IMR-90 (cell line): ENCODE results near the gene MAML2.

Source experiments
- BHLHE40 ChIP-seq: fragments of 150-350 bp; IDR thresholded peaks from 2 replicates; pipeline ENCODE4 v1.6.1; 2016; ENCODE audit warnings: mild to moderate bottlenecking, low read depth, low read length
- CEBPB ChIP-seq: IDR thresholded peaks from 2 replicates; pipeline ENCODE4 v1.6.1; 2012; ENCODE audit warnings: low read depth, low read length, improper control_type of control experiment
- FOS ChIP-seq: fragments of 150-350 bp; IDR thresholded peaks from 2 replicates; pipeline ENCODE4 v1.6.1; 2016; ENCODE audit warnings: low read depth, low read length
- MAZ ChIP-seq: IDR thresholded peaks from 2 replicates; pipeline ENCODE4 v1.6.1; 2012; ENCODE audit warnings: low read depth, mild to moderate bottlenecking, low read length, improper control_type of control experiment, moderate library complexity, borderline replicate concordance
- MXI1 ChIP-seq: IDR thresholded peaks from 2 replicates; pipeline ENCODE4 v1.6.1; 2012; ENCODE audit warnings: low read depth, mild to moderate bottlenecking, low read length, moderate library complexity, borderline replicate concordance
- NFE2L2 ChIP-seq: fragments of 150-350 bp; IDR thresholded peaks from 2 replicates; pipeline ENCODE4 v1.6.1; 2016; ENCODE audit warnings: low read depth, mild to moderate bottlenecking, low read length
- POLR2A ChIP-seq: IDR thresholded peaks from 2 replicates; pipeline ENCODE4 v1.6.1; 2012; ENCODE audit warnings: mild to moderate bottlenecking, low read depth, low read length
- RAD21 ChIP-seq: IDR thresholded peaks from 2 replicates; pipeline ENCODE4 v1.6.1; 2012; ENCODE audit warnings: low read length, improper control_type of control experiment
- RCOR1 ChIP-seq: IDR thresholded peaks from 2 replicates; pipeline ENCODE4 v1.6.1; 2012; ENCODE audit warnings: mild to moderate bottlenecking, low read length, improper control_type of control experiment; ENCODE audit not compliant: insufficient replicate concordance
- RFX5 ChIP-seq: IDR thresholded peaks from 2 replicates; pipeline ENCODE4 v1.8.0; 2012; ENCODE audit warnings: low read depth, mild to moderate bottlenecking, low read length, moderate library complexity
- SMC3 ChIP-seq: fragments of 150-350 bp; IDR thresholded peaks from 2 replicates; pipeline ENCODE4 v1.6.1; 2016; ENCODE audit warnings: low read depth, mild to moderate bottlenecking, antibody characterized with exemption, low read length, moderate library complexity
- TF ChIP-seq, protein P1 (sequence below): conservative IDR thresholded peaks from 2 replicates; pipeline ENCODE4 v1.5.1; 2012; ENCODE audit warnings: mild to moderate bottlenecking, low read depth, low read length, improper control_type of control experiment
- TF ChIP-seq, protein P2 (sequence below): fragments of 150-350 bp; IDR thresholded peaks from 2 replicates; pipeline ENCODE4 v1.6.1; 2016; ENCODE audit warnings: low read depth, mild to moderate bottlenecking, low read length, moderate library complexity, borderline replicate concordance
- TF ChIP-seq, protein P3 (sequence below): fragments of 150-350 bp; IDR thresholded peaks from 2 replicates; pipeline ENCODE4 v1.6.1; 2017; ENCODE audit warnings: mild to moderate bottlenecking, antibody characterized with exemption, low read length, low read depth

DNA sequence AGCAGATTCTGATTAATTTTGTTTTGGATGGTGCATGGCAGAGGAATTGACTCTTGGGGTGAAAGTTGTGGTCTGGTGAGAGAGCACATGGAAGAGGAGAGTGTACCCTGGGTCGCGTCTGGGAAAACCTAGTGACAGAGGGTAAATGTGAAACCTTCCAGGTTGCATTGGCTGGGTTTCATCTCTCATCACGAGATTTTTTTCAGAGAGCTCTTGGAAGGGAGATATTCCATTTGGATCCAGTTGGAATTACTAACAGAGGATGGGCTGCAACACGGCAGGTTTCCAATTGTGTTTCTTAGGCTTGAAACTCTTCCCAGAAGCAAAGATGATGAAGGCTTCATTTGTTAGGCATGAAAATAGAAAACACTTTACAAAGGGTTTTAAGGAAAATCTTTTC lies 309.4 kb downstream of the MAML2 start:
- TF ChIP-seq FOS (no peak), SMC3 (no peak), POLR2A (no peak), RAD21 (no peak), MXI1 (no peak), NFE2L2 (no peak), RCOR1 (no peak), RFX5 (no peak), CEBPB (no peak), BHLHE40 (no peak), MAZ (no peak)
- TF ChIP-seq, protein P1, sequence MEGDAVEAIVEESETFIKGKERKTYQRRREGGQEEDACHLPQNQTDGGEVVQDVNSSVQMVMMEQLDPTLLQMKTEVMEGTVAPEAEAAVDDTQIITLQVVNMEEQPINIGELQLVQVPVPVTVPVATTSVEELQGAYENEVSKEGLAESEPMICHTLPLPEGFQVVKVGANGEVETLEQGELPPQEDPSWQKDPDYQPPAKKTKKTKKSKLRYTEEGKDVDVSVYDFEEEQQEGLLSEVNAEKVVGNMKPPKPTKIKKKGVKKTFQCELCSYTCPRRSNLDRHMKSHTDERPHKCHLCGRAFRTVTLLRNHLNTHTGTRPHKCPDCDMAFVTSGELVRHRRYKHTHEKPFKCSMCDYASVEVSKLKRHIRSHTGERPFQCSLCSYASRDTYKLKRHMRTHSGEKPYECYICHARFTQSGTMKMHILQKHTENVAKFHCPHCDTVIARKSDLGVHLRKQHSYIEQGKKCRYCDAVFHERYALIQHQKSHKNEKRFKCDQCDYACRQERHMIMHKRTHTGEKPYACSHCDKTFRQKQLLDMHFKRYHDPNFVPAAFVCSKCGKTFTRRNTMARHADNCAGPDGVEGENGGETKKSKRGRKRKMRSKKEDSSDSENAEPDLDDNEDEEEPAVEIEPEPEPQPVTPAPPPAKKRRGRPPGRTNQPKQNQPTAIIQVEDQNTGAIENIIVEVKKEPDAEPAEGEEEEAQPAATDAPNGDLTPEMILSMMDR = no peak
- TF ChIP-seq, protein P2, sequence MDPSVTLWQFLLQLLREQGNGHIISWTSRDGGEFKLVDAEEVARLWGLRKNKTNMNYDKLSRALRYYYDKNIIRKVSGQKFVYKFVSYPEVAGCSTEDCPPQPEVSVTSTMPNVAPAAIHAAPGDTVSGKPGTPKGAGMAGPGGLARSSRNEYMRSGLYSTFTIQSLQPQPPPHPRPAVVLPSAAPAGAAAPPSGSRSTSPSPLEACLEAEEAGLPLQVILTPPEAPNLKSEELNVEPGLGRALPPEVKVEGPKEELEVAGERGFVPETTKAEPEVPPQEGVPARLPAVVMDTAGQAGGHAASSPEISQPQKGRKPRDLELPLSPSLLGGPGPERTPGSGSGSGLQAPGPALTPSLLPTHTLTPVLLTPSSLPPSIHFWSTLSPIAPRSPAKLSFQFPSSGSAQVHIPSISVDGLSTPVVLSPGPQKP = no peak
- TF ChIP-seq, protein P3, sequence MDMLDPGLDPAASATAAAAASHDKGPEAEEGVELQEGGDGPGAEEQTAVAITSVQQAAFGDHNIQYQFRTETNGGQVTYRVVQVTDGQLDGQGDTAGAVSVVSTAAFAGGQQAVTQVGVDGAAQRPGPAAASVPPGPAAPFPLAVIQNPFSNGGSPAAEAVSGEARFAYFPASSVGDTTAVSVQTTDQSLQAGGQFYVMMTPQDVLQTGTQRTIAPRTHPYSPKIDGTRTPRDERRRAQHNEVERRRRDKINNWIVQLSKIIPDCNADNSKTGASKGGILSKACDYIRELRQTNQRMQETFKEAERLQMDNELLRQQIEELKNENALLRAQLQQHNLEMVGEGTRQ = no peak
